Stimulated activated naive CD4-positive, alpha-beta T cell (primary cell): ENCODE measurements around the gene PHLDB1.

Experiments
- DNase-seq, 6 experiments: peaks; one replicate each; lab custom pipeline; 2025; lab: John Stamatoyannopoulos, UW

PHLDB1 gene

GRCh38 chr11:118688339-118688738 is 80.9 kb downstream of the PHLDB1 start:
- peak in 3 of 6 experiments; percentile 16 to 23 (median 19) for DNase-seq

DNA sequence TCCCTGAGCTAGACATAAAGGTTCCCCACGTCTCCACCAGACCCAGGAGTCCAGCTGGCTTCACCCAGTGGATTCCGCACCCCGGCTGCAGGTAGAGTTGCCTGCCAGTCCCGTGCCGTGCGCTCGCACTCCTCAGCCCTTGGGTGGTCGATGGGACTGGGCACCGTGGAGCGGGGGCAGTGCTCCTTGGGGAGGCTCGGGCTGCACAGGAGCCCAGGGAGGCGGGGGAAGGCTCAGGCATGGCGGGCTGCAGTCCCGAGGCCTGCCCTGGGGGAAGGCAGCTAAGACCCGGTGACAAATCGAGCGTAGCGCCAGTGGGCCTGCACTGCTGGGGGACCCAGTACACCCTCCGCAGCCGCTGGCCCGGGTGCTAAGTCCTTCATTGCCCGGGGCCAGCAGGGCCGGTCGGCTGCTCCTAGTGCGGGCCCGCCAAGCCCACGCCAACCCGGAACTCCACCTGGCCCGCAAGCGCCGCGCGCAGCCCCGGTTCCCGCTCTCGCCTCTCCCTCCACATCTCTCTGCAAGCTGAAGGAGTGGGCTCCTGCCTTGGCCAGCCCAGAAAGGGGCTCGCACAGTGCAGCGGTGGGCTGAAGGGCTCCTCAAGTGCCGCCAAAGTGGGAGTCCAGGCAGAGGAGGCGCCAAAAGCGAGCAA is 81.6 kb downstream of the PHLDB1 start:
- no peak for DNase-seq

GRCh38 chr11:118689503-118689851 is 82.1 kb downstream of the PHLDB1 start:
- DNase-seq, result no peak

DNA sequence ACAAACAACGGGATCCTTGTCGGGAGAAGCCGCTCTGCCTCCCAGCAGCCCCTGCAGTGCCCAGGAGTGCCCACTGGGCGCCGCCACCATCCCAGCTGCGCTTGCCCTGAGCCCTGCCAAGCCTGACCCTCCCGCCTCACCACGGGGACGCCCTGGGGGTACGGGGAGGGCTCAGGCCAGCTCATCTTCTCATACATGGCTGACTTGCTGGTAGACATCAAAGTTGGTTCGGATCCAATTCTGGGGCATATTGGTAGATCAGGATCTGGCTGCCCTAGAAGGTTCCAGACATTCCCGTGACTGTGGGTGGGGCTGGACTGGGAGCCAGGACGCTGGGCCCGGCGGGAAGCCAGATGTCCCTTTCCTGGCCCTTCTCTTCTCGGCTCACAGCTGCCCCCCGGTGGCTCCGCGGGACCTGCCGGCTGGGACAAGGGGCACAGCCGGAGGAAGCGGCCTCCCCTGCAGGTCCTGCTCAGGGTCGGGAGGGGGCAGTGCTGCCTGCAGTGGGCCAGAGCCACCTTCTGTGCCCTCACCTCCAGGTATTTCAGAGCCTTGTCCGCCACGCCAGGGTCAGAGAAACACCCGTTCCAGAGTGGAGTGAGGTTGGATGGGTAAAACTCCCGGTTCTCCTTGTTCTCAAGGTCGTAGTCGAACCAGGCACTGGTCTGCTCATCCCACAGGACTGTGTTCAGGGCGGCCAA is 82.6 kb downstream of the PHLDB1 start:
- peak; percentile 70 to 86 (median 74) for DNase-seq

- no peak for DNase-seq
Observed at GRCh38 chr11:118690553-118691304, 83.3 kb downstream of the PHLDB1 start.

- peak in 3 of 6 experiments; percentile 14 to 22 (median 16) for DNase-seq
Observed at GRCh38 chr11:118691926-118692830, 84.8 kb downstream of the PHLDB1 start.

- no peak for DNase-seq
Observed at GRCh38 chr11:118694185-118694584, 86.8 kb downstream of the PHLDB1 start.

DNA sequence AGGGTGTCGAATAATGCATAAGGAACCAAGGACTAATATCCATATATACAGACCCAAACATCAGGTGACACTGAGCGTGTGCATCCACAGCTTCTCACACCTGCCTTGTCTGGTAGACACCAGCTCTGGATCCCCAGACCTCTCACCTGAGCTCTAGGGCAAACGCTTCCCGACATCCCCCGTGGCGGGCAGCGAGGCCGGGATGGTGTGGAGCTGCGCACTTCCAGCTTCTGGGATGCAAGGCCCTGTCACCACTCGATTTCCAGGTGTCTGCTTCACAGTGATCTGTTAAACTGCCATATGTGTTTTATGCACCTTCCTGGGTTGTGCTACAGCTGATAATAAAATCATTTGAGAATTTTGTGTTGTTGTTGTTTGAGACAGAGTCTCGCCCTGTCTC is 87.4 kb downstream of the PHLDB1 start:
- DNase-seq, result no peak

GRCh38 chr11:118696673-118697226 is 89.3 kb downstream of the PHLDB1 start:
- no peak for DNase-seq

DNA sequence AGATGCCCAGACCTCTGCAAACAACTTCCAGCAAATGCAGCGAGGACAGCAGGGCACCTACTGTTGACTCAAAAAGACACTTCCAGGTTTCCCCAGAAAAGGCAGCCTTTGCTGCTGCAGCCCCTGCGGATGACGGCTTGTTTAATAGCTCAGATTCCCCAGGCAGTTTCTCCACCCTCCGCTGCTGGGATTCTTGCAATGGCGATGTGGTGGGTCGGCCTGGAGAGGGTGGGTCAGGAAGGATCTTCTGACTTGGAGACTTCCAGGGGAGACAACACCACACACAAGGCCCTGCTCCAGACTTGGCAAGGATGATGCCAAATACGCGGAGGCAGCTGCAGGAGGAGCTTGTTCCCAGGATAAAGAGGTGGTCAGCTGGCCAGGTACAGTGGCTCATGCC is 89.9 kb downstream of the PHLDB1 start:
- no peak for DNase-seq

DNA sequence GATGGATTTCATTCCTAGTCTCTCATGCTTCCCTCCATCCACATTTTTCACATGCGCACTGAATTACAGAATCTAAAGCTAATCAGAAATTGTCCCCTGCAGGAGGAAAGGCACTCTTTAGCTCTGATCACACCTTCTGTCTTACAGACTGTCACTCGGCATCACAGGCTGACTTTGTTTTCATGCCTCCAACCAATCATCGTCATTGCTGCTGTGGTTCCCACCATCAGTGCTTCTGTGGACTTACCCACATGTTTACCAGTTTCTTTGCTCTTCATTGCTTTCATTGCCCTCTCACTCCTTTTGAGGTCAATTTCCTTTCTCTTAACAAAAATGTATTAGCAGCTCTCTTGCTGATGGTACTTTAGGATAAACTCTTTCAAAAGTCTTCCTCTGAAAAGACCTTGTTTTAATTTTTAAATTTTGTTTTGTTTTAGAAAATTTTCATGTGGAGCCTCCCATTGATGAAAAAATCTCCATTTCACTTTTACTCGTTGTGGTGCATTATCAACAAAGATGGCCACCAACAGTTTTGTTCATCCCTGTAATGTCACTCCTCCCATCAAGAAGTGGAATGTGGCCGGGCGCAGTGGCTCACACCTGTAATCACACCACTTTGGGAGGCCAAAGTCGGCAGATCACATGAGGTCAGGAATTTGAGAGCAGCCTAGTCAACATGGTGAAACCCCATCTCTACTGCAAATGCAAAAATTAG is 92.2 kb downstream of the PHLDB1 start:
- DNase-seq, result peak; percentile 31 to 89 (median 78)

DNA sequence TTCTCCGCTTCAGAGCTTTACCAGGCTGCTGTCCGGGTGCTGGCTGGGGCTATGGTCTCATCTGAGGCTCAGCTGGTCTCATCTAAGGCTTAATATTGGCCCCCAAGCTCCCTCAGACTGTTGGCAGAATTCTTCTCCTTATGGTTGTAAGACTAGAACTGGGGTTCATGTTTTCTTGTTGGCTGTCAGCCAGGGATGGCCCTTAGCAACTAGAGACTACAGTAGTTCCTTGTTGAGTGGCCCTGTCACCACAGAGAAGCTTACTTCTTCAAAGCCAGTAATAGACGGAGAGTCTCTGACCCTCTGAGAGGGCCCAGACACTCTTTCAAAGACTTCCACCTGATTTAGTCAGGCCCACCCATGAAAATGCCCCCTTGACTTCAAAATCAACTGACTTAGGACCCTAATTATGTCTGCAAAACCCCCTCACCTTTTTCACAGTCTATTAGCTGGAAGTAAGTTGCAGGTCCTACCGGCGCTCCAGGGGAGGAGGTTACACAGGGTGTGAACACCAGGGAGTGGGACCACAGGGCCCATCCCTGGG is 96.2 kb downstream of the PHLDB1 start:
- DNase-seq, result no peak

GRCh38 chr11:118705111-118705741 is 97.8 kb downstream of the PHLDB1 start:
- DNase-seq, result peak in 5 of 6 experiments; percentile 26 to 77 (median 56)

- DNase-seq, result no peak
Observed at GRCh38 chr11:118705791-118706545, 98.6 kb downstream of the PHLDB1 start.

DNA sequence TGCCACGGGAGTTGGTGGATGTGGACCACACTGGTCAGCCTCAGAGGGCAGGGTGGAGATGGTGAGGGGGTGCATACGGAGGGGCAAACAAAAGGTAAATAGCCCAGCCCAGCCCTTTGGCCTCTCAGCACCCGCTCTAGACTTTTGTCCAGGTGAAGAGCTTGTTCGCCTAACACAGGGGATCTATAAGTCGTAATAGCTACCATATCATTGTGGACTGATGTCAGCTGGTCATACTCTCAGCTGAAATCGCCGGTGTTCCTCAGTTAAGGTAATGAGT is 99.1 kb downstream of the PHLDB1 start:
- no peak for DNase-seq
